Breast epithelium (tissue), 3 donors: Measurements from ENCODE around the gene HOTAIR.

Source experiments
- POLR2A ChIP-seq: fragments of 450-650 bp; IDR thresholded peaks from one replicate; pipeline ENCODE4 v1.6.1; 2016; ENCODE audit warnings: antibody characterized with exemption, mild to moderate bottlenecking, moderate library complexity
- POLR2AphosphoS5 ChIP-seq, 3 donors: sonication (generic); formaldehyde crosslinking; IDR thresholded peaks; one replicate each; pipeline ENCODE4 v1.6.1; 2017; ENCODE audit warnings: antibody characterized with exemption in 3 of 3
- TF ChIP-seq, protein P1 (sequence below), 3 donors: fragments of 450-650 bp; IDR thresholded peaks; one replicate each; pipeline ENCODE4 v1.5.1; 2016 to 2017; ENCODE audit warnings: antibody characterized with exemption in 3 of 3, mild to moderate bottlenecking in 3 of 3, moderate library complexity in 3 of 3

- TF ChIP-seq, protein P1, sequence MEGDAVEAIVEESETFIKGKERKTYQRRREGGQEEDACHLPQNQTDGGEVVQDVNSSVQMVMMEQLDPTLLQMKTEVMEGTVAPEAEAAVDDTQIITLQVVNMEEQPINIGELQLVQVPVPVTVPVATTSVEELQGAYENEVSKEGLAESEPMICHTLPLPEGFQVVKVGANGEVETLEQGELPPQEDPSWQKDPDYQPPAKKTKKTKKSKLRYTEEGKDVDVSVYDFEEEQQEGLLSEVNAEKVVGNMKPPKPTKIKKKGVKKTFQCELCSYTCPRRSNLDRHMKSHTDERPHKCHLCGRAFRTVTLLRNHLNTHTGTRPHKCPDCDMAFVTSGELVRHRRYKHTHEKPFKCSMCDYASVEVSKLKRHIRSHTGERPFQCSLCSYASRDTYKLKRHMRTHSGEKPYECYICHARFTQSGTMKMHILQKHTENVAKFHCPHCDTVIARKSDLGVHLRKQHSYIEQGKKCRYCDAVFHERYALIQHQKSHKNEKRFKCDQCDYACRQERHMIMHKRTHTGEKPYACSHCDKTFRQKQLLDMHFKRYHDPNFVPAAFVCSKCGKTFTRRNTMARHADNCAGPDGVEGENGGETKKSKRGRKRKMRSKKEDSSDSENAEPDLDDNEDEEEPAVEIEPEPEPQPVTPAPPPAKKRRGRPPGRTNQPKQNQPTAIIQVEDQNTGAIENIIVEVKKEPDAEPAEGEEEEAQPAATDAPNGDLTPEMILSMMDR (IDR thresholded peaks at IDR 0.05) = no peak
- TF ChIP-seq POLR2A (no peak), POLR2AphosphoS5 (IDR thresholded peaks at IDR 0.05) (no peak)
Observed at GRCh38 chr12:54009171-54010052, 34.7 kb upstream of the HOTAIR start.
